Epithelial cell of umbilical artery (primary cell): ENCODE measurements around the gene BPIFB1. TPM values are rescaled to one million over a fixed set of nuclear protein-coding genes. Genes with fewer than 3 reads are reported as not detected.

ENCODE experiments used
- total RNA-seq: library from RNA; depleted of rRNA; stranded (reverse); fragments of >200 nt; gene quantifications from 2 replicates; pipeline ENCODE4 v1.2.3, GENCODE V29; 2014

BPIFB1 gene, protein sequence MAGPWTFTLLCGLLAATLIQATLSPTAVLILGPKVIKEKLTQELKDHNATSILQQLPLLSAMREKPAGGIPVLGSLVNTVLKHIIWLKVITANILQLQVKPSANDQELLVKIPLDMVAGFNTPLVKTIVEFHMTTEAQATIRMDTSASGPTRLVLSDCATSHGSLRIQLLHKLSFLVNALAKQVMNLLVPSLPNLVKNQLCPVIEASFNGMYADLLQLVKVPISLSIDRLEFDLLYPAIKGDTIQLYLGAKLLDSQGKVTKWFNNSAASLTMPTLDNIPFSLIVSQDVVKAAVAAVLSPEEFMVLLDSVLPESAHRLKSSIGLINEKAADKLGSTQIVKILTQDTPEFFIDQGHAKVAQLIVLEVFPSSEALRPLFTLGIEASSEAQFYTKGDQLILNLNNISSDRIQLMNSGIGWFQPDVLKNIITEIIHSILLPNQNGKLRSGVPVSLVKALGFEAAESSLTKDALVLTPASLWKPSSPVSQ
- total RNA-seq = not detected in 2 replicates

GRCh38 chr20:33282991-33283555 lies at the start of gene BPIFB1:
BPIFB1 (plus strand) TSS chr20:33283214; CDS start chr20:33286074, 2,860 bp downstream.

GRCh38 chr20:33235696-33236095 lies 47.3 kb upstream of the BPIFB1 start, which contains the start of gene BPIFA1:
BPIFA1 (plus strand) TSS chr20:33235996; CDS start chr20:33237712, 1,716 bp downstream.

Other genes with a start within 250 kb of the BPIFB1 start
- not detected in 2 replicates for gene BPIFB3, start 229.3 kb upstream of the BPIFB1 start, total RNA-seq
- not detected in 2 replicates for gene BPIFB4, start 203.6 kb upstream of the BPIFB1 start, total RNA-seq
- gene BPIFA2, start 115.1 kb upstream of the BPIFB1 start, total RNA-seq = not detected in 2 replicates
- gene BPIFA3, start 65.9 kb upstream of the BPIFB1 start, total RNA-seq = not detected in 2 replicates
- gene BPIFA1, start 47.2 kb upstream of the BPIFB1 start, total RNA-seq = not detected in 2 replicates
- 25.3 and 33.1 TPM in 2 replicates for gene CDK5RAP1, start 118.3 kb downstream of the BPIFB1 start, total RNA-seq
- gene SNTA1, start 160.5 kb downstream of the BPIFB1 start, total RNA-seq = 6.8 and 7.1 TPM in 2 replicates
- gene CBFA2T2, start 206.9 kb downstream of the BPIFB1 start, total RNA-seq = 3.2 and 5.3 TPM in 2 replicates